ENCODE results near the gene CDK5. TPM values are rescaled to one million over a fixed set of nuclear protein-coding genes. Genes with fewer than 3 reads are reported as not detected.
A peak's percentile ranks its signal among the peaks of the same experiment; 100 is the strongest.

The CDK5 gene
- total and polyA plus RNA-seq, 9 of the 15 experiments (the other 6 are each of a cell fraction or from before 2014, with no cell fraction given): 3.2 to 38.0 (median 27.5) TPM

DNA sequence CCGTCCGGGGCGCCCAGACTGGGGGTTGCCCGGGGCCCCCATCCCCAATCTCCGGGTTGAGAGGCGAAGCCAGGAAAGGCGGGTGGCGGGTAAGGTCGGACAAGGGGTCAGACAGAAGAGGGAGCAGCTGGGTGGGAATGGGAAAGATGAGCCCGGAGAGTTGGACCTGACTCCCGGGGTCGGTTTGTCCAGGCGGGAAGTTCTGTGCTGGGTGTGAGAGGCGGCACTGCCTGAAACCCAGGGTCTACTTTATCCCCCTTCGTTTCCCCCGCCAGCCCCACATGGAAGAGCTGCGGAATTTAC, 2.4 kb upstream of the CDK5 start:
- Histone ChIP-seq H3K27me3 (ENCODE audit: control insufficient read depth in 2 of 2, insufficient read depth in 2 of 2, low read length in 2 of 2) (no peaks in the 10 kb centered on the region), H4K20me1 (replicated peaks; ENCODE audit: control insufficient read depth, insufficient read depth, low read length) (peaks cover 10% of the 10 kb centered on the region), H3K4me1 (replicated peaks in 1 of 2; ENCODE audit: control insufficient read depth in 2 of 2, insufficient read depth in 2 of 2, low read length in 2 of 2) (peaks cover 57 to 82% of the 10 kb centered on the region in 2 experiments), H3K79me2 (ENCODE audit: control insufficient read depth, insufficient read depth, low read length) (peaks cover 61% of the 10 kb centered on the region), H3K9me3 (replicated peaks; ENCODE audit: control insufficient read depth, insufficient read depth, low read depth, low read length) (no peaks in the 10 kb centered on the region), H2AFZ (ENCODE audit: low read depth, low read length) (peak overlapping the region; percentile 81; the same call in 1 of the 2 replicates), H3K9ac (ENCODE audit: insufficient read depth in 1 of 2, low read depth in 2 of 2, low read length in 2 of 2) (peak overlapping the region; percentile 85 to 91), H3K4me3 (peak overlapping the region; percentile 84), H3K27ac (ENCODE audit: extremely low read depth, low read depth, low read length) (peak overlapping the region; percentile 90), H3K9me1 (ENCODE audit: control insufficient read depth, insufficient read depth, low read length) (no peaks in the 10 kb centered on the region), H3K4me2 (ENCODE audit: insufficient read depth, low read length) (peak overlapping the region; percentile 94), H3K36me3 (ENCODE audit: control insufficient read depth, insufficient read depth, low read length) (peaks cover 27% of the 10 kb centered on the region)
- ChIA-PET CTCF (ENCODE audit: low intra/inter-chr PET ratio) (interaction anchor here (0.6 to 1.7 kb wide), 5 partner anchors 32 to 681 kb away, joined by 3 to 8 read pairs (median 5); partner anchors contain the start of gene ABCB8), POLR2A (interaction anchor here (0.6 to 2.4 kb wide), 4 partner anchors 21 to 28 kb away, joined by 3 to 9 read pairs (median 4); partner anchors contain the start of gene FASTK)
- no peak for ATAC-seq
- in situ Hi-C loops (cut with MboI) (no loop called here), intact Hi-C loops (cut with micrococcal nuclease) (loop anchor here (2.0 kb wide), 1 partner anchor 49 kb away; no protein-coding TSS in a partner anchor)
- no TSS peak for BruUV-seq (replicated peaks)
- no peak for FAIRE-seq
- under 1% methylated on average over 17 of the region's 17 CpGs for WGBS (ENCODE audit: insufficient coverage, low coverage, missing lambda C conversion rate)
- no peak for DNase-seq (ENCODE audit: extremely low read depth in 1 of 4, low spot score in 3 of 4)
- TF ChIP-seq TAF1 (IDR thresholded peaks at IDR 0.05; ENCODE audit: control insufficient read depth, extremely low read depth, insufficient read depth, low read length, severe bottlenecking) (peak; percentile 30), KAT7 (CRISPR knock-in tag; IDR thresholded peaks at IDR 0.05; ENCODE audit: borderline replicate concordance) (0 out of 2 replicates have a peak, but pooled peaks have one; percentile 8), ZNF134 (CRISPR knock-in tag; conservative IDR thresholded peaks at IDR 0.05) (no peak), RFX1 (IDR thresholded peaks at IDR 0.05) (no peak), RBM14 (IDR thresholded peaks at IDR 0.05; ENCODE audit: borderline replicate concordance, insufficient read depth, low read depth, low read length) (no peak), SMARCB1 (IDR thresholded peaks at IDR 0.05; ENCODE audit: insufficient read length, low read depth) (peak; percentile 39), TBL1XR1 (IDR thresholded peaks at IDR 0.05; ENCODE audit: low read length in 2 of 2) (0 out of 4 replicates have a peak, but pooled peaks of 1 of the 2 experiments have one; percentile 48), CEBPB (tag; IDR thresholded peaks at IDR 0.05) (no peak), RAD21 (CRISPR knock-in tag; conservative IDR thresholded peaks at IDR 0.05 in 1 of 2, IDR thresholded peaks at IDR 0.05 in 1 of 2) (no peak; a peak in 1 of 4 replicates), ARID4B (CRISPR knock-in tag; IDR thresholded peaks at IDR 0.05) (0 out of 2 replicates have a peak, but pooled peaks have one; percentile 4), CBX3 (IDR thresholded peaks at IDR 0.05; ENCODE audit: borderline replicate concordance in 1 of 2, low read length in 2 of 2) (no peak), NFRKB (IDR thresholded peaks at IDR 0.05; ENCODE audit: low read depth) (no peak), TBP (optimal IDR thresholded peaks at IDR 0.05; ENCODE audit: low read depth, low read length) (no peak), FOSL1 (tag; conservative IDR thresholded peaks at IDR 0.05) (no peak)
- TF ChIP-seq, protein P1, sequence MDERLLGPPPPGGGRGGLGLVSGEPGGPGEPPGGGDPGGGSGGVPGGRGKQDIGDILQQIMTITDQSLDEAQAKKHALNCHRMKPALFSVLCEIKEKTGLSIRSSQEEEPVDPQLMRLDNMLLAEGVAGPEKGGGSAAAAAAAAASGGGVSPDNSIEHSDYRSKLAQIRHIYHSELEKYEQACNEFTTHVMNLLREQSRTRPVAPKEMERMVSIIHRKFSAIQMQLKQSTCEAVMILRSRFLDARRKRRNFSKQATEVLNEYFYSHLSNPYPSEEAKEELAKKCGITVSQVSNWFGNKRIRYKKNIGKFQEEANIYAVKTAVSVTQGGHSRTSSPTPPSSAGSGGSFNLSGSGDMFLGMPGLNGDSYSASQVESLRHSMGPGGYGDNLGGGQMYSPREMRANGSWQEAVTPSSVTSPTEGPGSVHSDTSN (CRISPR knock-in tag; IDR thresholded peaks at IDR 0.05; ENCODE audit: low read depth): no peak
- TF ChIP-seq, protein P1 (tag; conservative IDR thresholded peaks at IDR 0.05; ENCODE audit: low read depth): no peak

Data from K562 (cell line).